ENCODE measurements around the gene GLB1L3.

The GLB1L3 gene

DNA sequence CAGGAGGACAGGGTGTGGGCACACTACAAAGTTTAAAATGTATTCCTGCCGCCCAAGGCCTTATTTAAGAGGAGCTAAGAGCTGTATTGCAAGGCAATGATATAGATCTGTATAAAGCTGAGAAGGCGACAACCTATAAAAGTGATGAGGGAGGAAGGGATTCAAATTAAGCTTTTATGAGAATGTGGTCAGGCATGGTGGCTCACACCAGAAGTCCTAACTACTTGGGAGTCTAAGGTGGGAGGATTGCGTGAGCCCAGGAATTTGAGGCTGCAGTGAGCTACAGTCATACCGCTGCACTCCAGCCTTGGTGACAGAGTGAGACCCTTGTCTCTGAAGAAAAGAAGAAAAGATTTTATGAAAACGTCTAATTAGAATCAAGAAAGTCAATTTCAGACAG, 9.7 kb upstream of the GLB1L3 start:
- H3K4me3 ChIP-seq (ENCODE audit: low read depth, low read length): no peak overlapping the region
- in situ Hi-C loops (cut with HindIII; ENCODE audit: low sequenced_read_pairs): no loop called here
- DNase-seq (ENCODE audit: low read depth, low spot score): no peak
- TF ChIP-seq CTCF (IDR thresholded peaks at IDR 0.05; ENCODE audit: low read depth, low read length): no peak

DNA sequence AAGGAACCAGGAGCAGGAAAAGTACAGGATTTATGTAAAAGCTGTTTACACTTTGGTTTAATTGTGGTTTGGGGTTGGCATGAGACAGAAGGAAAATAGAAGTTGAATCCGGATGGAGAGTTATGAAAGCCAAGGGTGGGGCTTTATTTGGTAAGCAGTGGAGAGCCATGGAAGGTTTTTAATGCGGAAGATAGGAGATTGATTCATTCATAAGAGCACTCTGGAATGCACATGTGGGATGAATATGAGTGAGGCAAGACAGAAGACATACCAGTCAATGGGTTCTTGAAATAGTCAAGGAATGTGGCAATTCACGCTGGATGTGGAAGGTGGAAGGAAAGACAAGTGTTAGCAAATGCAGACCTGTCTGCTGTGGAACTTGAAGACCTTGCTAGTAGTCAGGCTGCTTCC, 9.3 kb upstream of the GLB1L3 start:
- in situ Hi-C loops (cut with HindIII; ENCODE audit: low sequenced_read_pairs): no loop called here
- H3K4me3 ChIP-seq (ENCODE audit: low read depth, low read length): no peak overlapping the region
- DNase-seq (ENCODE audit: low read depth, low spot score): peak; percentile 48
- TF ChIP-seq CTCF (IDR thresholded peaks at IDR 0.05; ENCODE audit: low read depth, low read length): no peak

DNA sequence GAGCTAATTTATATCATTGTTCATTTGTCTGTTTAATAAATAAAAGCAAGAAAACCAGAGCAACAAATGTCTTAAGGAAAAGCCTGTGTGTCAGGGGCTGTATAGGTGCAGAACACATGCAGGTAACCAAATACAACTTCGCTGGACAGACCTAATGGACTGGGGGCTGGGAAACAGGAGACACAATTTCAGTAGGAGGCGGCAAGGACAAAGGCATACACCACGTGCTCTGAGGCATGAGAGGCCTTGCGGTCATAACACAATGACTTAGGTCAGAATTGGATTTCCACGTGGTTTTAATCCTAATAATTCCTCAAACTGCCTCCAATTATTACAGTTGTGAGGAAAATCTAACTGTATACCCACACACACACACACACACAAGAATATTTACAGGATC, 8.7 kb upstream of the GLB1L3 start:
- in situ Hi-C loops (cut with HindIII; ENCODE audit: low sequenced_read_pairs): no loop called here
- H3K4me3 ChIP-seq (ENCODE audit: low read depth, low read length): no peak overlapping the region
- TF ChIP-seq CTCF (IDR thresholded peaks at IDR 0.05; ENCODE audit: low read depth, low read length): no peak
- no peak for DNase-seq (ENCODE audit: low read depth, low spot score)

DNA sequence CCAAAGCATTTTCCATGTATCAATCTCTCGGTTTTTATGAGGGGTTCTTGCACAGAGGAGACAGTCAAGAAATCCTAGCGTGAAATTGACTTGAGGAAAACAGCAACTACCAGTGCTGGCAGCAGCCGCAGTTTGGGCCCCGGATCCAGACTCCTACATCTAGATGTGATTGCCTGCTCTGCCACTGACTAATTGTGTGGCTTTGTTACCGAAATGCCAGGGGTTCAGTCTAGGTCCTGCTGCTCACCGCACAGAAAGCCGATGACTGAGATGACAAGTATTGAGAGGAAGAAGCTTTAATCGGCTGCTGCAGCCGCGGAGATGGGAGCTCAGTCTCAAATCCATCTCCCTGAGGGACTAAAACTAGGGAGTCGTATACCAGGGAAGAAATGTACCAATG, 8.2 kb upstream of the GLB1L3 start:
- no peak for DNase-seq (ENCODE audit: low read depth, low spot score)
- no peak overlapping the region for H3K4me3 ChIP-seq (ENCODE audit: low read depth, low read length)
- no peak for TF ChIP-seq CTCF (IDR thresholded peaks at IDR 0.05; ENCODE audit: low read depth, low read length)
- in situ Hi-C loops (cut with HindIII; ENCODE audit: low sequenced_read_pairs): no loop called here

- in situ Hi-C loops (cut with HindIII; ENCODE audit: low sequenced_read_pairs): no loop called here
- no peak overlapping the region for H3K4me3 ChIP-seq (ENCODE audit: low read depth, low read length)
- peak; percentile 18 for TF ChIP-seq CTCF (IDR thresholded peaks at IDR 0.05; ENCODE audit: low read depth, low read length)
- no peak for DNase-seq (ENCODE audit: low read depth, low spot score)
Measured at GRCh38 chr11:134270250-134270714, 5.9 kb upstream of the GLB1L3 start.

- in situ Hi-C loops (cut with HindIII; ENCODE audit: low sequenced_read_pairs): no loop called here
- TF ChIP-seq CTCF (IDR thresholded peaks at IDR 0.05; ENCODE audit: low read depth, low read length): no peak
Measured at GRCh38 chr11:134271978-134272377, 4.2 kb upstream of the GLB1L3 start.

More at GRCh38 chr11:134271978-134272377, 4.2 kb upstream of the GLB1L3 start:
- DNase-seq (ENCODE audit: low read depth, low spot score): no peak
- no peak overlapping the region for H3K4me3 ChIP-seq (ENCODE audit: low read depth, low read length)

All from astrocyte of the spinal cord (primary cell).